Esophagus muscularis mucosa (tissue), 4 donors: Measurements from ENCODE around the gene PLAAT5. TPM values are rescaled to one million over a fixed set of nuclear protein-coding genes. Genes with fewer than 3 reads are reported as not detected.

Source experiments
- DNase-seq: peaks from one replicate; pipeline ENCODE4 v3.0.0-alpha.2; 2017; ENCODE audit errors: extremely low spot score
- H3K27ac ChIP-seq, 4 donors: fragments of 200-600 bp; sonication (generic); replicated peaks in 1 of 4; 1 replicate in 3 of 4; 2 replicates in 1 of 4; pipeline ENCODE4 v1.5.1; 2016 to 2019; ENCODE audit warnings: mild to moderate bottlenecking in 1 of 4
- H3K27me3 ChIP-seq, 4 donors: fragments of 200-600 bp; sonication (generic); one replicate each; pipeline versions ENCODE4 v1.5.1 to v1.6.0; 2016 to 2019
- H3K36me3 ChIP-seq, 4 donors: fragments of 200-600 bp; sonication (generic); one replicate each; pipeline ENCODE4 v1.5.1; 2016 to 2019
- H3K4me1 ChIP-seq, 4 donors: fragments of 200-600 bp; sonication (generic); one replicate each; pipeline ENCODE4 v1.5.1; 2016 to 2019
- H3K4me3 ChIP-seq, 4 donors: fragments of 200-600 bp; sonication (generic); 1 replicate in 2 of 4; 2 replicates in 2 of 4; pipeline ENCODE4 v1.5.1; 2016 to 2019; ENCODE audit warnings: mild to moderate bottlenecking in 4 of 4, moderate library complexity in 1 of 4
- H3K9me3 ChIP-seq, 4 donors: fragments of 200-600 bp; sonication (generic); 1 replicate in 3 of 4; 2 replicates in 1 of 4; pipeline ENCODE4 v1.5.1; 2016 to 2019
- EP300 ChIP-seq: sonication (generic); formaldehyde crosslinking; IDR thresholded peaks from one replicate; pipeline ENCODE4 v1.6.1; 2017; ENCODE audit warnings: antibody characterized with exemption
- POLR2A ChIP-seq: fragments of 450-650 bp; IDR thresholded peaks from one replicate; pipeline ENCODE4 v1.6.1; 2017; ENCODE audit warnings: antibody characterized with exemption, moderate library complexity, mild to moderate bottlenecking, low read depth
- POLR2AphosphoS5 ChIP-seq, 2 donors: sonication (generic); formaldehyde crosslinking; IDR thresholded peaks; one replicate each; pipeline ENCODE4 v1.6.1; 2017; ENCODE audit warnings: antibody characterized with exemption in 2 of 2
- WGBS: methylation state at CpG from one replicate; pipeline ENCODE4 v1.1.5; 2018; 5-methylcytosine and 5-hydroxymethylcytosine counted together
- intact Hi-C: fragments of 100-400 bp; cut with DNase I; formaldehyde crosslinking; loops from one replicate; pipeline ENCODE4 v1.15.1; 2023
- total RNA-seq, 4 donors: library from RNA; depleted of rRNA; stranded (reverse); fragments of >200 nt; gene quantifications; one replicate each; pipeline versions ENCODE4 v1.1.0 to v1.2.1, GENCODE V29; 2016
- TF ChIP-seq, protein P1 (sequence below), 3 experiments: fragments of 200-600 bp in 2 of 3; fragments of 450-650 bp in 1 of 3; sonication (generic) in 2 of 3; IDR thresholded peaks; one replicate each; pipeline ENCODE4 v1.5.1; 2017 to 2019; ENCODE audit warnings: antibody characterized with exemption in 3 of 3, mild to moderate bottlenecking in 2 of 3, moderate library complexity in 1 of 3

PLAAT5 gene
- total RNA-seq, 4 donors from 2014 or later = 2.7 to 4.6 (median 3.6) TPM

DNA sequence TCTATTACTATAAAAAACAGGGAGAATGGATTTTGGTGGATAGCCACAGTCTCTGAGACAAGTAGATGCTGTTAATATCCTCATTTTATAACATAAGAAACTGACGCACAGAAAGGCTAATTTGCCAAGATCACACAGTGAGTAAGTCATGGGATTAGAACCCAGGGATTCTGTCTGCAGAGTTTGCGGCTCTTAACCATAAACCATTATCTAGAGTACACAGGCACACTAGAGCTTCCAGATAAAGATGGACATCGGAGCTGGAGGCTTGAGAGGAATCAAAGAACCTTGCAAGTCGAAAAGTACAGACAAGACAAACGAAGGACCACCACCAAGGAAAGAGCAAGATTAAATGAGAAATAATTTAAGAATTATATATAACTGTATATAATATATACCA lies 26.2 kb upstream of the PLAAT5 start:
- intact Hi-C loops = no loop called here
- Histone ChIP-seq H3K9me3 (no peaks in the 10 kb centered on the region), H3K4me1 (no peaks in the 10 kb centered on the region), H3K27me3 (no peaks in the 10 kb centered on the region), H3K27ac (no peak overlapping the region), H3K4me3 (no peak overlapping the region), H3K36me3 (no peaks in the 10 kb centered on the region)
- TF ChIP-seq, protein P1, sequence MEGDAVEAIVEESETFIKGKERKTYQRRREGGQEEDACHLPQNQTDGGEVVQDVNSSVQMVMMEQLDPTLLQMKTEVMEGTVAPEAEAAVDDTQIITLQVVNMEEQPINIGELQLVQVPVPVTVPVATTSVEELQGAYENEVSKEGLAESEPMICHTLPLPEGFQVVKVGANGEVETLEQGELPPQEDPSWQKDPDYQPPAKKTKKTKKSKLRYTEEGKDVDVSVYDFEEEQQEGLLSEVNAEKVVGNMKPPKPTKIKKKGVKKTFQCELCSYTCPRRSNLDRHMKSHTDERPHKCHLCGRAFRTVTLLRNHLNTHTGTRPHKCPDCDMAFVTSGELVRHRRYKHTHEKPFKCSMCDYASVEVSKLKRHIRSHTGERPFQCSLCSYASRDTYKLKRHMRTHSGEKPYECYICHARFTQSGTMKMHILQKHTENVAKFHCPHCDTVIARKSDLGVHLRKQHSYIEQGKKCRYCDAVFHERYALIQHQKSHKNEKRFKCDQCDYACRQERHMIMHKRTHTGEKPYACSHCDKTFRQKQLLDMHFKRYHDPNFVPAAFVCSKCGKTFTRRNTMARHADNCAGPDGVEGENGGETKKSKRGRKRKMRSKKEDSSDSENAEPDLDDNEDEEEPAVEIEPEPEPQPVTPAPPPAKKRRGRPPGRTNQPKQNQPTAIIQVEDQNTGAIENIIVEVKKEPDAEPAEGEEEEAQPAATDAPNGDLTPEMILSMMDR (IDR thresholded peaks at IDR 0.05) = no peak
- TF ChIP-seq EP300 (no peak), POLR2A (no peak), POLR2AphosphoS5 (IDR thresholded peaks at IDR 0.05) (no peak)
- 96% methylated on average over 5 of the region's 5 CpGs for WGBS
- no peak for DNase-seq

DNA sequence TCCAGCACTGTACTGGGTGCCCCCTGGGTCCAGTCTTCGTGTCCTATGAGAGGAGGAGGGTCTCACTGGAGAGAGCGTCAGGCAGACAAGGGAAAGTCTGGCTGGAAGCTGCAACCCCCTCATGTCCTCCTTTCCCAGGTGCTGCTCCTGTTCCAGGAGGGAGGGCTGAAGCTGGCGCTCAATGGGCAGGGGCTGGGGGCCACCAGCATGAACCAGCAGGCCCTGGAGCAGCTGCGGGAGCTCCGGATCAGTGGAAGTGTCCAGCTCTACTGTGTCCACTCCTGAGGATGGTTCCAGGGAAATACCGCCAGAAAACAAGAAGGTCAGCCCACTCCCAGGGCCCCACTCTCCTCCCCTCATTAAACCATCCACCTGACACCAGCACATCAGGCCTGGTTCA lies 25.1 kb upstream of the PLAAT5 start:
- TF ChIP-seq, protein P1 (IDR thresholded peaks at IDR 0.05) = no peak
- TF ChIP-seq EP300 (no peak), POLR2A (no peak), POLR2AphosphoS5 (IDR thresholded peaks at IDR 0.05) (no peak)
- H3K9me3 ChIP-seq = no peaks in the 10 kb centered on the region
- H3K27me3 ChIP-seq = no peaks in the 10 kb centered on the region
- 98% methylated on average over 6 of the region's 6 CpGs for WGBS
- H3K4me3 ChIP-seq = no peak overlapping the region
- H3K27ac ChIP-seq = no peak overlapping the region
- DNase-seq = no peak
- no peaks in the 10 kb centered on the region for H3K36me3 ChIP-seq
- H3K4me1 ChIP-seq = peaks cover 0 to 1% (median under 1%) of the 10 kb centered on the region in 4 donors
- intact Hi-C loops = no loop called here

DNA sequence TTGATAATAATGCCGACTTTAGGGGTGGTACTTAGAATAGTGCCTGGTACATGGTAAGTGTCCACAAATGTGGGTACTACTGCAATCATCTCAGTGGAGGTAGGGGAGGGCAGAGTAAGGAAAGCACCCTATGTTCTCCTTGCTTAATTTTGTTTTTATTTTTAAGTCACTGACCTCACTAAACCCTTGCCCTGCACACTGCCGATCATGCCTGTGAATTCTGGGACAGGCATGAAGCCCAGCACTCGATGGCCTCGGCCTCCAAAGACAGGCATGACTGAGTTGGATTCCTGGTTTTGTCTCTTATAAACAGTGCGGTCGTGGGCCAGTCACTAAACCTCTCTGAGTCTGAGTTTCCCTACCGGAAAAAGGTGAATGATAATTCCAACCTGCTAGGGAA lies 21.8 kb upstream of the PLAAT5 start:
- Histone ChIP-seq H3K4me3 (no peak overlapping the region), H3K27ac (no peak overlapping the region), H3K27me3 (no peaks in the 10 kb centered on the region), H3K4me1 (peaks cover 9 to 13% (median 11%) of the 10 kb centered on the region in 4 donors), H3K9me3 (no peaks in the 10 kb centered on the region), H3K36me3 (no peaks in the 10 kb centered on the region)
- 83% methylated on average over 7 of the region's 7 CpGs for WGBS
- no peak for DNase-seq
- intact Hi-C loops = no loop called here
- TF ChIP-seq, protein P1 (IDR thresholded peaks at IDR 0.05) = no peak
- TF ChIP-seq EP300 (no peak), POLR2AphosphoS5 (IDR thresholded peaks at IDR 0.05) (no peak), POLR2A (no peak)

DNA sequence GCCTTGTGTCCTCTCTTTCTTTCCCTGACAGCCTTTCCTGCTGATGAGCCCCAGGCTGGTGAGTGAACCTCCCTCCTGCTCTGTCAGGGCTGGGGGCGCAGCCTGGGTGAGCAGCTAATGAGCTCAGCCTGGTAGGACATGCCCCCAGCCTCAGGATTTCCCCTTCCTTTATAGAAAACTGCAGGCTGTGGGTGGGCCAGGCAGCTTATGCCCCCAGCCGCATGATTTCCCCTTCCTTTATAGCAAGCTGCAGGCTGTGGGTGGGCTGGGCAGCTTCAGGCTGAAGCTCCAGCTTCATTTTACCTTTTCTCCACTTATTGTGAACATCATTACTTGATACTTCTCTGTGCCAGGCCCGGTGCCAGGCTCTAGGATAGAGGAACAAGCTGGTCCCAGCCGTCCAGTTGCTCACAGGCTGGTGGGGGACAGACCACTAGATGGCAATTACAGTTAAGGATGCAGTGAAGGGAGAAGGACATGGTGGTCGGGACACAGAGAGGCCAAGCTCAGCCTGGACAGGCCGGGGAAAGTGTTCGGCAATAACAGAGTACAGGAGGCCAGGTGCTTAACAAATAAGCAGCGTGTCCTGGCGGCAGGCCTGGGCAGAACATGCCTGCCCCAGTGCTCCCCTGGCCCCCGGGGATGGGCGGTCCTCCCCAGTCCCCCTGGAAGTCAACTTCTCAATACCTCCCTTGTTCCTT lies 20.2 kb upstream of the PLAAT5 start:
- Histone ChIP-seq H3K9me3 (no peaks in the 10 kb centered on the region), H3K27me3 (no peaks in the 10 kb centered on the region), H3K4me1 (peaks cover 9 to 17% (median 11%) of the 10 kb centered on the region in 4 donors), H3K4me3 (no peak overlapping the region), H3K36me3 (no peaks in the 10 kb centered on the region), H3K27ac (no peak overlapping the region)
- intact Hi-C loops = no loop called here
- WGBS = 85% methylated on average over 10 of the region's 11 CpGs
- TF ChIP-seq EP300 (no peak), POLR2AphosphoS5 (IDR thresholded peaks at IDR 0.05) (no peak), POLR2A (no peak)
- TF ChIP-seq, protein P1 (IDR thresholded peaks at IDR 0.05) = no peak
- no peak for DNase-seq
